GM19395 (cell line): ENCODE measurements around the gene HOXB7.

Experiments used
- ATAC-seq: cut with Tn5 transposase; IDR thresholded peaks from one replicate; pipeline ENCODE4 v1.9.1; 2021; ENCODE audit warnings: mild to moderate bottlenecking, moderate library complexity; ENCODE audit not compliant: unreplicated experiment

Gene HOXB7

GRCh38 chr17:48624118-48624517 lies 13.3 kb upstream of the HOXB7 start:
- no peak for ATAC-seq

GRCh38 chr17:48623583-48623982 lies 12.8 kb upstream of the HOXB7 start:
- no peak for ATAC-seq

- no peak for ATAC-seq
Measured at GRCh38 chr17:48622857-48623256, 12.0 kb upstream of the HOXB7 start.

- no peak for ATAC-seq
Measured at GRCh38 chr17:48621410-48622392, 10.9 kb upstream of the HOXB7 start.

- ATAC-seq: no peak
Measured at GRCh38 chr17:48620461-48621139, 9.8 kb upstream of the HOXB7 start.

GRCh38 chr17:48619826-48620449 lies 9.1 kb upstream of the HOXB7 start:
- ATAC-seq: no peak

- ATAC-seq: no peak
Measured at GRCh38 chr17:48618256-48618896, 7.6 kb upstream of the HOXB7 start.

GRCh38 chr17:48617471-48618255 lies 6.8 kb upstream of the HOXB7 start:
- ATAC-seq: no peak

- no peak for ATAC-seq
Measured at GRCh38 chr17:48616717-48617470, 6.1 kb upstream of the HOXB7 start.

- no peak for ATAC-seq
Measured at GRCh38 chr17:48615963-48616716, 5.3 kb upstream of the HOXB7 start.

GRCh38 chr17:48615047-48615962 lies 4.5 kb upstream of the HOXB7 start, which contains the start of gene HOXB8:
Gene HOXB8, minus strand, starts transcription at chr17:48615292. Its CDS starts 588 bp downstream, at chr17:48614704.
- ATAC-seq: no peak

GRCh38 chr17:48613862-48614694 lies 3.3 kb upstream of the HOXB7 start:
- ATAC-seq: no peak

- no peak for ATAC-seq
Measured at GRCh38 chr17:48612854-48613691, 2.3 kb upstream of the HOXB7 start.

- ATAC-seq: no peak
Measured at GRCh38 chr17:48612456-48612853, 1.6 kb upstream of the HOXB7 start.

- ATAC-seq: no peak
Measured at GRCh38 chr17:48611681-48612455, 1.1 kb upstream of the HOXB7 start.
